Measurements from ENCODE around the gene PNMA5. TPM values are rescaled to one million over a fixed set of nuclear protein-coding genes. Genes with fewer than 3 reads are reported as not detected.
"Not testable (repeated sequence)": the region's sequence is repeated elsewhere in the genome, so short reads cannot be mapped to it uniquely, and the experiment has no call there.

PNMA5 gene
- not detected for total RNA-seq

DNA sequence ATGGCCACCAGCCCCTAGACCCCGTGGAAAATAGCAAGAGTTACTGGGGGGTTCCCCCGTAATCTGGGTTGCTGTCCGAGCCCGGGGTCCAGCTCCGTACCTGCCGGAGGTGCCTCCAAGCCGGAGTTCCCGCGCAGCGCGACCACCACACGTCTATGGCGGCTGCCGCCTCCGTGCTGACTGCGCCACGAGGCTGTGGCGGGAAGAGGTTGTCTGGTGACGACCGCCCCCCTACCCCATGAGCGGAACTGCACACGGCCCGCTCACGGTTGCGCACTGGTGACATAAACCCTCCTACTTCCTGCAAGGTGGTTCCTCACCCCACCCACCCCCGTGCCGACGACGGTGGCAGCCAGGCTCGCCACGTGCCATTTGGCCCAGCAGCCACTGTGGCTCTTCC, at the start of gene PNMA5:
TSS of gene PNMA5 (minus strand) at position 184 of the 400 bp plus-strand sequence. CDS start 2,518 bp downstream, outside the sequence.
- POLR2A ChIA-PET: no interaction called here
- CTCF ChIA-PET: interaction anchor here (0.8 kb wide), 1 partner anchor 38 kb away, joined by 3 read pairs; no protein-coding TSS in a partner anchor

GRCh38 chrX:153032397-153033118, 38.6 kb upstream of the PNMA5 start:
- ChIA-PET POLR2A (interaction anchor here (0.8 kb wide), 1 partner anchor 475 kb away, joined by 3 read pairs; no protein-coding TSS in a partner anchor), CTCF (interaction anchor here (0.9 to 1.9 kb wide), 8 partner anchors 12 to 634 kb away, joined by 3 to 11 read pairs (median 4); no protein-coding TSS in a partner anchor)

DNA sequence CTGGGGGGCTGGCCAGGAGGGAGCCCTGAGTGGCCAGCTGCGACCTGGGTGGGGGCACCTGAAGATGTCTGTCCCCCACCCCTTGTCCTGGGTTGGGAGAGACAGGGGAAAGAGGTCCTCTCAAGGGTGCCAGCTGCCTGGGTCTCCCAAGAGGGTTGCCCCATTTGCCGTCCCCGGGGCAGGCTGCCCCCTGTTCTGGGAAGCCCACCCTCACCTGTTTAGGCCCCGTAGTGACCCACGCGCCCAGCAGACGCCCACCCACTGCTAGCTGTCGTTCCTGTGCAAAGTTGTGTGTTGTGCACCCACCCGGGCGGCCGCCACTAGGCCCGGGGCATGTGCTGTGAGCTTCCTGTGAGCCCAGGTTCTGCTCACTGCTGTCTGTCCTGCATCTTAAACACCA, 36.9 kb upstream of the PNMA5 start:
- CTCF ChIA-PET: no interaction called here
- POLR2A ChIA-PET: no interaction called here

DNA sequence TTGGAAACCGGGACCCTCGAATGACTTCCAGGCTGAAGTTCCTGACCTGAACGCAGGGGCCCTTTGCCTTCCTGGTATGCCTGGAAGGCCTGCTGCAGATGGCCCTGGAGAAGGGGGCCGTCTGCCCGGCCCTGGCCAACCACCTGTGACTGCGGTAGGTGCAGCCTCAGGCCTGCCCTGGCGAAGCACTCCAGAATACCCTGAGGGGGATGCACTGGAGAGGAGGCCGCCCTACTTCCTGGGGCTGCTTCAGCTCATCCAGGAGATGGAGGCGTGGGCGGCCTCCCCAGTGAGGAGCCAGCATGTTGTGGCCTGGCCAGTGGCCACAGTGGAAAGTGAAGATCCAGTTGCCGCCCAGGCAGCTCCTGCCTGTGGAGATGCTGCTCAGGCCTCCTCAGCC, 36.0 kb upstream of the PNMA5 start:
- CTCF ChIA-PET: no interaction called here
- POLR2A ChIA-PET: no interaction called here

GRCh38 chrX:153029162-153029561, 35.2 kb upstream of the PNMA5 start:
- POLR2A ChIA-PET: no interaction called here
- CTCF ChIA-PET: no interaction called here

DNA sequence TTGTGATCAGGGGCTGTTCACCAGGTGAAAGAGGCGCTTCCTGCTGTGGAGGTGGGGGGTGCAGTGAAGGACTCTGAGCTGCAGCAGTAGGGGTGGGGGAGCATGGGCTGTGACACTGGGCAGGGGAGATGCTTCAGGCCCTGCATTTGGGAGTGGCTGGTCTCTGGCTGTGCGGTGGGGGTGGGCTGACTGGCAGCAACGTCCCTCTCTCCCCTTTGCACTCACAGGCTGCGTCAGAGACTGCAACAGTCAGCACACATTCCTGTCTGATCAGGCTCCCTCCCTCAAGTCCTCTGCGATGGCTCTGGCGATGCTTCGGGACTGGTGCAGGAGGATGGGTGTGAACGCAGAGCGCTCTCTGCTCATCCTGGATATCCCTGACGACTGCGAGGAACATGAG, 34.6 kb upstream of the PNMA5 start:
- POLR2A ChIA-PET, CTCF ChIA-PET: not testable (repeated sequence)

DNA sequence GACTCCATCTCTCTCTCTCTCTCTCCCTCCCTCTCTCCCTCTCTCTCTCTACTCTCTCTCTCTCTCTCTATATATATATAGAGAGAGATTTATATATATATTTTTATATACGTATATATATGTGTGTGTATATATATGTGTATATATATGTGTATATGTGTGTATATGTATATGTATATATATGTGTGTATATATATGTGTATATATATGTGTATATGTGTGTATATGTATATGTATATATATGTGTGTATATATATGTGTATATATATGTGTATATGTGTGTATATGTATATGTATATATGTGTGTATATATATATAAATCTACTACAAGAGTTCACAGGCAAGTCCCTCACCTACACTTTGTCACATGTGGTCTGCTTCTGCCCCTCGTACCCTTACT, 32.6 kb upstream of the PNMA5 start:
- CTCF ChIA-PET, POLR2A ChIA-PET: not testable (repeated sequence)

DNA sequence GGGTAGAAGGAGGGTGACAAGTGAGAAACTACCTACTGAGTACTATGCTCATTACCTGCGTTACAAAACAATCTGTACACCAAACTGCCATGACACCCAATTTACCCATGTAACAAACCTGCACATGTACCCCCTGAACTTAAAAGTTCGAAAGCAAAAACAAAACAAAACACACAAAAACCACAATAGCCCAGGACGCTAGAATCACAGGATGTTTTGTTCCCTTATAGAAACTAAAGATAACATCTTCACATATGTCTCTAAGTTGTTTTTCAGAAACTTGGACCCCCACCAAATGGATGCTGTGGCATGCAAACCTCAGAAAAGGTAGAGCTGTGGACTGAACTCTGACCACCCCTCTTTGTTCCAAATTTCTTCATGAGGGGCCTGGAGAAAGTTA, 25.2 kb upstream of the PNMA5 start:
- ChIA-PET POLR2A (no interaction called here), CTCF (no interaction called here)

- CTCF ChIA-PET, POLR2A ChIA-PET: not testable (repeated sequence)
Observed at GRCh38 chrX:153017174-153017573, 23.3 kb upstream of the PNMA5 start.

DNA sequence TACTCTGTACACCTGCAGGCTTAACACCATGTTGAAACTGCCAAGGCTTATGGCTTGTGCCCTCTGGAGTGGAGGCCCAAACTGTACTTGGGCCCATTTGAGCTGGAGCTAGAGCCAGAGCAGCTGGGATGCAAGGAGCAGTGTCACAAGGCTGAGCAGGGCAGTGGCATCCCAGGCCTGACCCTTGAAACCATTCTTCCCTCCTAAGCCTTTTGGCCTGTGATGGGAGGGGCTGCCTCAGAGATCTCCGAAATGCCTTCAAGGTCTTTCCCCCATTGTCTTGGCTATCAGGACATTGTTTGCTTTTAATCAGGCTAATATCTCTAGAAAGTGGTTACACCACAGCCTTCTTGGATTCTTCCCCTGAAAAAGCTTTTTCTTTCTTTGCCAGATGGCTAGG, 10.9 kb upstream of the PNMA5 start:
- POLR2A ChIA-PET: no interaction called here
- CTCF ChIA-PET: no interaction called here

- POLR2A ChIA-PET: no interaction called here
Observed at GRCh38 chrX:153003981-153004380, 10.1 kb upstream of the PNMA5 start.

DNA sequence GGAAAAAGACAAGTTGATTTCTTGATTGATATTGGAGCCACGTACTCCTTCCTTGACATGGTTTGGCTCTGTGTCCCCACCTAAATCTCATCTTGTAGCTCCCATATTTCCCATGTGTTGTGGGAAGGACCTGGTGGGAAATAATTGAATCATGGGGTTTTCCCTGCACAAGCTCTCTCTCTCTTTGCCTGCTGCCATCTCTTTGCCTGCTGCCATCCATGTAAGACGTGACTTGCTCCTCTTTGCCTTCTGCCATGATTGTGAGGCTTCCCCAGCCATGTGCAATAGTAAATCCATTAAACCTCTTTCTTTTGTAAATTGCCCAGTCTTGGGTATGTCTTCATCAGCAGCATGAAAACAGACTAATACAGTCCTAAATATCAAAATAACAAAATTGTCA, 8.3 kb upstream of the PNMA5 start:
- CTCF ChIA-PET, POLR2A ChIA-PET: not testable (repeated sequence)

More at GRCh38 chrX:153003981-153004380, 10.1 kb upstream of the PNMA5 start:
- CTCF ChIA-PET: no interaction called here

- CTCF ChIA-PET: interaction anchor here (0.6 kb wide), 1 partner anchor 175 kb away, joined by 3 read pairs; no protein-coding TSS in a partner anchor
- POLR2A ChIA-PET: no interaction called here
Observed at GRCh38 chrX:152997337-152997736, 3.4 kb upstream of the PNMA5 start.

- ChIA-PET CTCF (no interaction called here), POLR2A (no interaction called here)
Observed at GRCh38 chrX:152992115-152992514, 1.8 kb downstream of the PNMA5 start.

- CTCF ChIA-PET: no interaction called here
Observed at GRCh38 chrX:152991123-152991522, 2.8 kb downstream of the PNMA5 start.

GRCh38 chrX:152989292-152989658, 4.6 kb downstream of the PNMA5 start:
- ChIA-PET POLR2A (no interaction called here), CTCF (no interaction called here)

More at GRCh38 chrX:152991123-152991522, 2.8 kb downstream of the PNMA5 start:
- POLR2A ChIA-PET: no interaction called here

- POLR2A ChIA-PET: no interaction called here
- CTCF ChIA-PET: no interaction called here
Observed at GRCh38 chrX:152988536-152989291, 5.2 kb downstream of the PNMA5 start.

DNA sequence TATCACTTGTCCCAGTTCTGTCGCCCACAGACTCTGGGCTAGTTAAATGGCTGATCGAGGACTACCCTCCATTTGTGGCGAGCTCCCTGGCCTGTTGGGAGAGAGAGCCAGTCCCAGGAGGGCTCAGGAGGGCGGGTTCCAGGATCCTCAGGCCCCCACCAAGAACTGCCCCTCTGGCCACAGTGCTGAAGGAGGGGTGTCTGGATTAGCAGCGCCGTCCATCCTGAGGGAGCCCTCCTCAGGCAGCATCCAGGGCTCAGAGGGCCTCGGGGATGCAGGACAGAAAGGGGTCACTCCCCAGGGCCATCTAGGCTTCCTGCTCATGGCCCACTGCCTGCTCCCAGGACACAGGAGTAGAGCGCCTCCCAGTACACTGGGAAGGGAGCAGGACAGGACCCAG, 6.1 kb downstream of the PNMA5 start:
- ChIA-PET CTCF (no interaction called here), POLR2A (no interaction called here)

DNA sequence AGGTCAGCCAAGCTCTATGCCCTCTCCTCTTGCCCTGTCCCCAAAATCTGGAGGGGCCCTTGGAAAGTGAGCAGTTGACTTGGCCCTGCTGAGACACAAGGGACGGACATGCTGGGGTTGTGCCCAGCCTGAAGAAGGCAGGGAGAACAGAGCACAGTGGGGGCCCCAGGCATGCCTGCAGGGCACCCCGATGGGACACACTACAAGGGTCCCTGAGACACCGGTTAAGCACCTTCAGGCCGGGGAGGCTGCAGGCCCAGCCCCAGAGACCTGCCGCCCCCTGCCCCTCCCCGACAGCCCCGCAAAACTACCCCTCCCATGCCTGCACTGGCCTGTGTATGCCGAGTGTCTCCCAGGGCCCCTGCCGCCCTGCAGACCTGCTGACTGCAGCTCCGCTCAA, 6.8 kb downstream of the PNMA5 start:
- POLR2A ChIA-PET, CTCF ChIA-PET: not testable (repeated sequence)

GRCh38 chrX:152985383-152985782, 8.5 kb downstream of the PNMA5 start:
- POLR2A ChIA-PET, CTCF ChIA-PET: not testable (repeated sequence)

DNA sequence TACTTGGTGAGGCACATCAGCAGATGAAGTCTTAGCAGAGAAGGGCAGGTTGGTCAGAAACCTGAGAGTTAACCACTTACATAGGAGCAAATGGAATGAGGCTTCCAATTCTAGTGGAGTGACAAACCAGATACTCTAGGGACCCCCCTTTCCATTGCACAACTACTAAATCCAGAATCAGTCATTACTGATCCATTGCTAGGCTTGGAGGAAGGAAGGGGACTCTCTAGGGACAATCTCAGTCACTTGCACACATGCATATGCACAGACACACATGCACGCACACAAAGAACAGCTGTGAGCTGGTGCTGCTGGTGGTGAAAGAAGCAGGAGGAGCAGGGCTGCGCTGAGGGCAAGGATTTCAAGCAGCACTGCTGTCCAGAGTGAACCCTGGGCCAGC, 25.7 kb downstream of the PNMA5 start:
- POLR2A ChIA-PET: no interaction called here
- CTCF ChIA-PET: no interaction called here
